Head of caudate nucleus (tissue), 42 donors: Measurements from ENCODE around the gene CNOT4.

Experiments
- DNase-seq, 42 donors: peaks; one replicate each; pipeline versions ENCODE4 v3.0.0 to v3.0.0-alpha.2; 2020 to 2021; ENCODE audit warnings: mixed read lengths in 7 of 42
- intact Hi-C: fragments of 100-400 bp; cut with DNase I; formaldehyde crosslinking; loops from one replicate; pipeline ENCODE4 v1.15.0; 2022

Gene CNOT4

GRCh38 chr7:135509839-135510591 is at the start of gene CNOT4:
CNOT4 (minus strand) TSS chr7:135510102; CDS start chr7:135438331, 71,771 bp downstream.
- DNase-seq: peak; percentile 92 to 99 (median 97)
- intact Hi-C loops: loop anchor here (5.0 to 10.0 kb wide), 3 partner anchors 47 to 233 kb away; partner anchors contain the start of gene NUP205

- DNase-seq: no peak
- intact Hi-C loops: loop anchor here (5.0 kb wide), 2 partner anchors 47 to 277 kb away; partner anchors contain the start of gene CNOT4
Measured at GRCh38 chr7:135558881-135559280, 49.0 kb upstream of the CNOT4 start.

GRCh38 chr7:135558337-135558767 is 48.5 kb upstream of the CNOT4 start:
- intact Hi-C loops: loop anchor here (5.0 kb wide), 2 partner anchors 46 to 276 kb away; partner anchors contain the start of gene CNOT4
- DNase-seq: peak; percentile 16 to 81 (median 58)

GRCh38 chr7:135557455-135558336 is 47.8 kb upstream of the CNOT4 start, which contains the start of gene NUP205:
NUP205 (plus strand) TSS chr7:135557917; CDS start chr7:135557945, 28 bp downstream.
- peak; percentile 61 to 90 (median 76) for DNase-seq
- intact Hi-C loops: loop anchor here (5.0 kb wide), 2 partner anchors 45 to 275 kb away; partner anchors contain the start of gene CNOT4

- intact Hi-C loops: no loop called here
- no peak for DNase-seq
Measured at GRCh38 chr7:135553346-135553745, 43.4 kb upstream of the CNOT4 start.

GRCh38 chr7:135552148-135552547 is 42.2 kb upstream of the CNOT4 start:
- DNase-seq: no peak
- intact Hi-C loops: no loop called here

- intact Hi-C loops: no loop called here
Measured at GRCh38 chr7:135550196-135550595, 40.3 kb upstream of the CNOT4 start.

GRCh38 chr7:135541029-135541428 is 31.1 kb upstream of the CNOT4 start:
- intact Hi-C loops: no loop called here

More at GRCh38 chr7:135550196-135550595, 40.3 kb upstream of the CNOT4 start:
- DNase-seq: no peak

GRCh38 chr7:135539629-135540028 is 29.7 kb upstream of the CNOT4 start:
- intact Hi-C loops: no loop called here
- no peak for DNase-seq

More at GRCh38 chr7:135541029-135541428, 31.1 kb upstream of the CNOT4 start:
- no peak for DNase-seq

GRCh38 chr7:135538376-135538775 is 28.5 kb upstream of the CNOT4 start:
- intact Hi-C loops: no loop called here
- DNase-seq: no peak

GRCh38 chr7:135537905-135538304 is 28.0 kb upstream of the CNOT4 start:
- intact Hi-C loops: no loop called here
- no peak for DNase-seq

- intact Hi-C loops: no loop called here
- DNase-seq: no peak
Measured at GRCh38 chr7:135537453-135537852, 27.6 kb upstream of the CNOT4 start.

- intact Hi-C loops: no loop called here
- DNase-seq: no peak
Measured at GRCh38 chr7:135536150-135536549, 26.2 kb upstream of the CNOT4 start.

GRCh38 chr7:135527025-135527424 is 17.1 kb upstream of the CNOT4 start:
- intact Hi-C loops: no loop called here
- DNase-seq: no peak

GRCh38 chr7:135525426-135525825 is 15.5 kb upstream of the CNOT4 start:
- intact Hi-C loops: no loop called here
- DNase-seq: no peak

- no peak for DNase-seq
- intact Hi-C loops: no loop called here
Measured at GRCh38 chr7:135523146-135523545, 13.2 kb upstream of the CNOT4 start.

GRCh38 chr7:135522509-135522908 is 12.6 kb upstream of the CNOT4 start:
- no peak for DNase-seq
- intact Hi-C loops: no loop called here

- intact Hi-C loops: loop anchor here (10.0 kb wide), 1 partner anchor 125 kb away; no protein-coding TSS in a partner anchor
- DNase-seq: no peak
Measured at GRCh38 chr7:135519871-135520270, 10.0 kb upstream of the CNOT4 start.

GRCh38 chr7:135519233-135519688 is 9.4 kb upstream of the CNOT4 start:
- intact Hi-C loops: loop anchor here (10.0 kb wide), 1 partner anchor 126 kb away; no protein-coding TSS in a partner anchor

More at GRCh38 chr7:135519233-135519688, 9.4 kb upstream of the CNOT4 start:
- DNase-seq: no peak
